Astrocyte of the cerebellum (primary cell): Measurements from ENCODE around the gene TRABD2B.

Experiments
- DNase-seq: peaks from one replicate; pipeline ENCODE4 v3.0.0-alpha.2; 2011; ENCODE audit warnings: low read depth
- H3K4me3 ChIP-seq: 2 replicates; pipeline ENCODE4 v1.5.1; 2011; ENCODE audit warnings: mild to moderate bottlenecking, low read depth, low read length, moderate library complexity
- in situ Hi-C: cut with HindIII; loops from 2 replicates; pipeline ENCODE4 v1.10.0; 2017; ENCODE audit warnings: low sequenced_read_pairs
- TF ChIP-seq, protein P1 (sequence below): IDR thresholded peaks from 2 replicates; pipeline ENCODE4 v1.5.1; 2012; ENCODE audit warnings: low read length, low read depth, moderate library complexity, mild to moderate bottlenecking; ENCODE audit errors: missing control alignments

Gene TRABD2B

DNA sequence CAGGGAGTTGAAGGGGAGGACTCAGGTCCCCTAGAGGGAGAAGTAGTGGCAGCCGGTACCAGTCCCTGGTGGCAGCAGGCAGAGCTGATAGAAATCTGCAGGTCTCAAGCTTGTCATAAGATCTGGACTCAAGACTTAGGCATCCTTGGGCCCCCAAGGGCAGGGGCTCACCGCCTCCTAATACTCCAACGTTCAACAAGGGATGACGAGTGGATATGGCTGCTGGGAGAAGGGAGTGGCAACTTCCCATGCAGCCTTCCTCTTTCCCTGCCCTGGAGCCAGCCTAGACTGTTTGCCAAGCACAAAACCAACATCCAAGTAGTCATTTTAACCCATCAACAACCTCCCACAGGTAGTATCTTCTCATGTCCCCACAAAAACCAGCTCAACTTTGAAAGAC is 6.9 kb downstream of the TRABD2B start:
- no peak overlapping the region for H3K4me3 ChIP-seq
- in situ Hi-C loops = no loop called here
- no peak for DNase-seq
- TF ChIP-seq, protein P1, sequence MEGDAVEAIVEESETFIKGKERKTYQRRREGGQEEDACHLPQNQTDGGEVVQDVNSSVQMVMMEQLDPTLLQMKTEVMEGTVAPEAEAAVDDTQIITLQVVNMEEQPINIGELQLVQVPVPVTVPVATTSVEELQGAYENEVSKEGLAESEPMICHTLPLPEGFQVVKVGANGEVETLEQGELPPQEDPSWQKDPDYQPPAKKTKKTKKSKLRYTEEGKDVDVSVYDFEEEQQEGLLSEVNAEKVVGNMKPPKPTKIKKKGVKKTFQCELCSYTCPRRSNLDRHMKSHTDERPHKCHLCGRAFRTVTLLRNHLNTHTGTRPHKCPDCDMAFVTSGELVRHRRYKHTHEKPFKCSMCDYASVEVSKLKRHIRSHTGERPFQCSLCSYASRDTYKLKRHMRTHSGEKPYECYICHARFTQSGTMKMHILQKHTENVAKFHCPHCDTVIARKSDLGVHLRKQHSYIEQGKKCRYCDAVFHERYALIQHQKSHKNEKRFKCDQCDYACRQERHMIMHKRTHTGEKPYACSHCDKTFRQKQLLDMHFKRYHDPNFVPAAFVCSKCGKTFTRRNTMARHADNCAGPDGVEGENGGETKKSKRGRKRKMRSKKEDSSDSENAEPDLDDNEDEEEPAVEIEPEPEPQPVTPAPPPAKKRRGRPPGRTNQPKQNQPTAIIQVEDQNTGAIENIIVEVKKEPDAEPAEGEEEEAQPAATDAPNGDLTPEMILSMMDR = no peak

DNA sequence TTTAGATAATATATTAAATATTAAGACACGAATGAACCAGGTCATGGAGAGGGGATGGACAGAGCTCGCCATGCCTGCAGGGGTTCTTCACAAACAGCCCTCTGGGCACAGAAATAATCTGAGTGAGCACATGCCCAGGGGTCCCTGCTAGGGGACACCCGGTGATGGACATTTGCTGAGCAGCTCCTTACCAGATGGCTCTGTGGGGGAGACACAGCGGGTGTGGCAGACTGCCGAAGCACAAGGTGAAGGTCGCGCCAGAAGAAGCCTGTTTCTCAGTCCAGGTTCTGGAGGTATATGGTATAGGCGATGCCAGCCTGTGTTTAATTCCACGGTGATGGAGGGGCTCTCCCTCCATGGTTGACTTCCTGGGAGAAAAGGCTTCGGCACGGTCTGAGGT is 9.6 kb downstream of the TRABD2B start:
- no peak for DNase-seq
- TF ChIP-seq, protein P1 = no peak
- in situ Hi-C loops = no loop called here
- H3K4me3 ChIP-seq = no peak overlapping the region

- TF ChIP-seq, protein P1 = no peak
- in situ Hi-C loops = no loop called here
- no peak overlapping the region for H3K4me3 ChIP-seq
- DNase-seq = no peak
Measured at GRCh38 chr1:47986761-47987200, 10.4 kb downstream of the TRABD2B start.

DNA sequence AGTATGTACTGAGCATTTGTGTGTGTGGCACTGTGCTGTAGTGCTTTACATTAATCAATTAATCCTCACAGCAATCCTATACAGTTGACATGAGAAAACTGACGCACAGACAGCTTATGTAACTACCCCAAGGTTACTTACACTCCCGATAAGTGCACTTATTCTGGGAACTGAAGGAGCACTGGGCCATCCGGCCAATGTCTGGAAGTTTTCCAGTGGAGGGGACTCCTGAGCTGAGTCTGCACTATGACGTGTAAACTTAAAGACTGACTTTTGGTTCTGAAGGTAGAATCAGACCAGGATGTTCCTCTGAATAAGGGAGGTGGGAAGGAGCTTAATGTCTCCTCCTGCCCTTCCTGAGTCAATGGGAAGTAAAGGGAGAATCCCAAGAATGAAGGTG is 12.2 kb downstream of the TRABD2B start:
- no peak overlapping the region for H3K4me3 ChIP-seq
- in situ Hi-C loops = no loop called here
- no peak for DNase-seq
- TF ChIP-seq, protein P1 = no peak

DNA sequence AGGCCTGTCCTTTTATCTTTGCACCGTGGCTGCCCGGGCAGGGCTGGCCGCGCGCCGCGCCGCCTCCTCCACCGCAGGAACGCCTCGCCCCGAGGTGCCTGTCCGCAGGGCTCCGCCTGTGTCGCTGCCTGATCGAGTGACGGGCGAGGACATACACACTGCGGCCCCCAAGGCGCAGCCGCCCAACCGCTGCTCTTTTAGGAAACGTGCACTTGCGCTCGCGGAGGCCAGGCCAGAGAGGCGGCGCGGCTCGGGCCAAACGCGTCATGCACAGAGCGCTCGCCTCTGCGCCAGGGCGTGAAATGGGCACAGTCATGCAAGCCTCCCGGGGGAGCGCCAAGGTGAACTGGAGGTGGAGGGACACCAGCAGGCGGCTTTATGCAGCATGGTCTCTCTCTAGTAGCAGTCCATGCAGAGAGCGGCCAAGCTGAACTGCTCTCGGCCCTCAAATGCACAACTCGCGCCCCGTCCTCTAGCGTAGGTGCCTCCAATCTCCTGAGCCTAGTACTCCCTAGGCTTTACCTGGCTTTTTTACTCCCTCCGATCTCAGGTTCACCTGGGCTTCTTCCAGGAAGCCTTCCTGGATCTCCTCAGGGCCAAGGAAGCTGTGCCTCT is 12.9 kb downstream of the TRABD2B start:
- no peak overlapping the region for H3K4me3 ChIP-seq
- in situ Hi-C loops = no loop called here
- TF ChIP-seq, protein P1 = no peak
- DNase-seq = no peak

- in situ Hi-C loops = no loop called here
- H3K4me3 ChIP-seq = no peak overlapping the region
- TF ChIP-seq, protein P1 = no peak
- no peak for DNase-seq
Measured at GRCh38 chr1:47983691-47984090, 13.5 kb downstream of the TRABD2B start.
